HCT116 (cell line): ENCODE data around the gene STIM1. TPM values are rescaled to one million over a fixed set of nuclear protein-coding genes. Genes with fewer than 3 reads are reported as not detected.

Experiments used
- ATAC-seq: fragments of 200-7000 bp; cut with Tn5 transposase; 2 replicates; pipeline ENCODE4 v1.9.1; 2020; ENCODE audit warnings: mild to moderate bottlenecking, moderate library complexity
- BruUV-seq: library from RNA; stranded (reverse); fragments of 400-500 nt; replicated peaks from 2 replicates; lab custom pipeline; 2021; lab: Mats Ljungman, UMichigan
- CTCF ChIA-PET: fragments of 300-600 bp; sonication (Branson Sonifier 250); formaldehyde crosslinking; loops from one replicate; lab custom pipeline; 2021; ENCODE audit warnings: antibody characterized with exemption; lab: Charles Lee
- POLR2A ChIA-PET: fragments of 300-600, 350-600 bp; sonication (Branson Sonifier 250); formaldehyde crosslinking; loops from one replicate; lab custom pipeline; 2021; ENCODE audit warnings: antibody characterized with exemption; lab: Charles Lee
- RAD21 ChIA-PET, 2 experiments: fragments of 300-600 bp; sonication (Branson Sonifier 250); formaldehyde crosslinking; loops; one replicate each; lab custom pipeline; 2023; ENCODE audit warnings: low total read pairs in 2 of 2; ENCODE audit not compliant: uncharacterized antibody in 2 of 2, unreplicated experiment in 2 of 2, low non-redundant PET in 1 of 2; lab: Charles Lee
- DNase-seq: peaks from one replicate; pipeline ENCODE4 v3.0.0-alpha.2; 2010; ENCODE audit warnings: low read depth, low spot score
- H2AFZ ChIP-seq: fragments of 200-600 bp; shearing (Covaris generic), sonication (generic); 2 replicates; pipeline ENCODE4 v1.6.1; 2017; ENCODE audit warnings: low read depth, mixed run types, mixed read lengths, antibody characterized with exemption, low read length; ENCODE audit not compliant: poor library complexity, severe bottlenecking
- H3K27ac ChIP-seq: 2 replicates; pipeline ENCODE4 v1.5.1; 2012; ENCODE audit warnings: low read depth, low read length
- H3K27me3 ChIP-seq: fragments of 200-600 bp; sonication (generic); 2 replicates; pipeline ENCODE4 v1.6.1; 2016; ENCODE audit warnings: mixed run types, low read length, mixed read lengths; ENCODE audit not compliant: insufficient read depth
- H3K36me3 ChIP-seq, 2 experiments: fragments of 200-500 bp in 1 of 2; fragments of 200-600 bp in 1 of 2; sonication (Bioruptor generic) in 1 of 2; sonication (generic) in 1 of 2; 2 replicates each; pipeline versions ENCODE4 v1.5.1 to v1.6.1; 2014 to 2016; ENCODE audit warnings: low read length in 2 of 2, inconsistent platforms in 1 of 2, mixed read lengths in 1 of 2, mixed run types in 1 of 2; ENCODE audit not compliant: insufficient read depth in 2 of 2, control insufficient read depth in 1 of 2
- H3K4me1 ChIP-seq, 2 experiments: fragments of 200-600 bp in 1 of 2; sonication (generic) in 1 of 2; 2 replicates each; pipeline versions ENCODE4 v1.5.1 to v1.6.1; 2012 to 2017; ENCODE audit warnings: low read length in 2 of 2, inconsistent platforms in 1 of 2, mild to moderate bottlenecking in 1 of 2, mixed read lengths in 1 of 2, mixed run types in 1 of 2, moderate library complexity in 1 of 2; ENCODE audit not compliant: insufficient read depth in 2 of 2, control insufficient read depth in 1 of 2
- H3K4me2 ChIP-seq: fragments of 200-600 bp; sonication (generic); 2 replicates; pipeline ENCODE4 v1.6.1; 2017; ENCODE audit warnings: mixed run types, low read length, mixed read lengths
- H3K4me3 ChIP-seq, 2 experiments: fragments of 200-600 bp in 1 of 2; sonication (generic) in 1 of 2; replicated peaks in 1 of 2; 2 replicates each; pipeline ENCODE4 v1.5.1; 2011 to 2016; ENCODE audit warnings: low read length in 2 of 2, control low read depth in 1 of 2, low read depth in 1 of 2, mild to moderate bottlenecking in 1 of 2, mixed read lengths in 1 of 2, mixed run types in 1 of 2
- H3K79me2 ChIP-seq: fragments of 200-600 bp; sonication (generic); 2 replicates; pipeline ENCODE4 v1.6.1; 2017; ENCODE audit warnings: mild to moderate bottlenecking, mixed run types, low read length, moderate library complexity, mixed read lengths; ENCODE audit not compliant: insufficient read depth
- H3K9ac ChIP-seq: fragments of 200-600 bp; sonication (generic); 2 replicates; pipeline ENCODE4 v1.6.1; 2016; ENCODE audit warnings: low read length, mixed read lengths
- H3K9me2 ChIP-seq: fragments of 200-600 bp; sonication (generic), shearing (Covaris generic); 2 replicates; pipeline ENCODE4 v1.6.1; 2017; ENCODE audit warnings: mixed run types, mild to moderate bottlenecking, moderate library complexity; ENCODE audit not compliant: insufficient read depth
- H3K9me3 ChIP-seq, 2 experiments: fragments of 200-500 bp in 1 of 2; fragments of 200-600 bp in 1 of 2; sonication (Bioruptor generic) in 1 of 2; sonication (generic) in 1 of 2; 2 replicates each; pipeline ENCODE4 v1.6.1; 2014 to 2017; ENCODE audit warnings: low read length in 2 of 2, mixed read lengths in 2 of 2, inconsistent platforms in 1 of 2, low read depth in 1 of 2, mild to moderate bottlenecking in 1 of 2, mixed run types in 1 of 2, moderate library complexity in 1 of 2; ENCODE audit not compliant: control insufficient read depth in 1 of 2, insufficient read depth in 1 of 2
- H4K20me1 ChIP-seq: fragments of 200-600 bp; sonication (generic), shearing (Covaris generic); 2 replicates; pipeline ENCODE4 v1.6.1; 2017; ENCODE audit warnings: mixed run types, mild to moderate bottlenecking, moderate library complexity; ENCODE audit not compliant: insufficient read depth
- ELF1 ChIP-seq: IDR thresholded peaks from 2 replicates; pipeline ENCODE4 v1.6.1; 2012; ENCODE audit warnings: low read depth, borderline replicate concordance
- FOSL1 ChIP-seq: IDR thresholded peaks from 2 replicates; pipeline ENCODE4 v1.6.1; 2012; ENCODE audit warnings: low read depth
- JUND ChIP-seq: IDR thresholded peaks from 2 replicates; pipeline ENCODE4 v1.6.1; 2012
- POLR2A ChIP-seq: IDR thresholded peaks from 2 replicates; pipeline ENCODE4 v1.7.0; 2011; ENCODE audit warnings: borderline replicate concordance; ENCODE audit not compliant: insufficient read depth, insufficient read length; ENCODE audit errors: extremely low read depth
- RAD21 ChIP-seq: IDR thresholded peaks from 2 replicates; pipeline ENCODE4 v1.6.1; 2012; ENCODE audit warnings: low read depth, mild to moderate bottlenecking
- SIN3A ChIP-seq: IDR thresholded peaks from 2 replicates; pipeline ENCODE4 v1.6.1; 2012; ENCODE audit warnings: low read depth
- TCF7L2 ChIP-seq: IDR thresholded peaks from 2 replicates; pipeline ENCODE4 v1.7.0; 2011; ENCODE audit warnings: borderline replicate concordance, inconsistent platforms; ENCODE audit not compliant: insufficient read depth, insufficient read length; ENCODE audit errors: extremely low read depth
- intact Hi-C: fragments of 100-400 bp; cut with micrococcal nuclease; formaldehyde crosslinking; loops from 2 replicates; pipeline ENCODE4 v1.10.0; 2022
- total RNA-seq: library from RNA; stranded (reverse); gene quantifications from one replicate; pipeline ENCODE4 v1.2.1, GENCODE V29; 2021; ENCODE audit not compliant: unreplicated experiment
- TF ChIP-seq, protein P1 (sequence below): IDR thresholded peaks from 2 replicates; pipeline ENCODE4 v1.6.1; 2011; ENCODE audit warnings: mild to moderate bottlenecking, low read length, moderate library complexity; ENCODE audit not compliant: insufficient replicate concordance; ENCODE audit errors: extremely low read depth

STIM1 gene
- total RNA-seq, 1 experiment from 2014 or later, result 22.3 TPM

DNA sequence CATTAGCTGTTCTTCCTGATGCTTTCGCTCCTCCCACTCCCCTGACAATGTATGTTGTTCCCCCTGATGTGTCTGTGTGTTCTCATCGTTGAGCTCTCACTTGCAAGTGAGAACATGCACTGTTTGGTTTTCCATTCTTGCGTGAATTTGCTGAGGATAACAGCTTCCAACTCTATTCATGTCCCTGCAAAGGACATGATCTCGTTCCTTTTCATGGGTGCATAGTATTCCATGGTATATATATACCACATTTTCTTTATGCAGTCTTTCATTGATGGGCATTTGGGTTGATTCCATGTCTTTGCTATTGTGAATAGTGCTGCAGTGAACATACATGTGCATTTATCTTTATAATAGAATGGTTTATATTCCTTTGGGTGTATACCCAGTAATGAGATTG lies 180.5 kb downstream of the STIM1 start (continued):
- TF ChIP-seq POLR2A (no peak), SIN3A (no peak), RAD21 (no peak)
- TF ChIP-seq, protein P1, sequence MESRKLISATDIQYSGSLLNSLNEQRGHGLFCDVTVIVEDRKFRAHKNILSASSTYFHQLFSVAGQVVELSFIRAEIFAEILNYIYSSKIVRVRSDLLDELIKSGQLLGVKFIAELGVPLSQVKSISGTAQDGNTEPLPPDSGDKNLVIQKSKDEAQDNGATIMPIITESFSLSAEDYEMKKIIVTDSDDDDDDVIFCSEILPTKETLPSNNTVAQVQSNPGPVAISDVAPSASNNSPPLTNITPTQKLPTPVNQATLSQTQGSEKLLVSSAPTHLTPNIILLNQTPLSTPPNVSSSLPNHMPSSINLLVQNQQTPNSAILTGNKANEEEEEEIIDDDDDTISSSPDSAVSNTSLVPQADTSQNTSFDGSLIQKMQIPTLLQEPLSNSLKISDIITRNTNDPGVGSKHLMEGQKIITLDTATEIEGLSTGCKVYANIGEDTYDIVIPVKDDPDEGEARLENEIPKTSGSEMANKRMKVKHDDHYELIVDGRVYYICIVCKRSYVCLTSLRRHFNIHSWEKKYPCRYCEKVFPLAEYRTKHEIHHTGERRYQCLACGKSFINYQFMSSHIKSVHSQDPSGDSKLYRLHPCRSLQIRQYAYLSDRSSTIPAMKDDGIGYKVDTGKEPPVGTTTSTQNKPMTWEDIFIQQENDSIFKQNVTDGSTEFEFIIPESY, result no peak

DNA sequence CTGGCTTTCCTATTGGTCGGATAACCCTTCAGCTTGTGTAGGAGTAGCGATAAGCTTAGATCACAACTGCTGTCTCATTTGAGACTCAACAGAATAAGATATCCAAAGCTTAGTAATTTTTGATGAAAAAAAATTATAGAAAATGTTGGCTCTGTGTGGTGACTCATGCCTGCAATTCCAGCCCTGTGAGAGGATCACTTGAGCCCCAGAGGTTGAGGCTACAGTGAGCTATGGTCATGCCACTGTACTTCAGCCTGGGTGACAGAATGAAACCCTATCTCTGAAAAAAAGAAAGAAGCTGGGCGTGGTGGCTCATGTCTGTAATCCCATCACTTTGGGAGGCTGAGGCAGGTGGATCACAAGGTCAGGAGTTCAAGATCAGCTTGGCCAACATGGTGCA lies 183.5 kb downstream of the STIM1 start:
- Histone ChIP-seq H3K79me2 (no peaks in the 10 kb centered on the region), H3K4me1 (no peaks in the 10 kb centered on the region), H3K27ac (no peak overlapping the region), H3K4me2 (no peak overlapping the region), H3K36me3 (no peaks in the 10 kb centered on the region), H3K9me2 (no peaks in the 10 kb centered on the region), H3K4me3 (no peak overlapping the region), H3K9me3 (peaks cover 0 to 4% of the 10 kb centered on the region in 2 experiments; a peak in 1 of 4 replicates), H3K9ac (no peak overlapping the region), H2AFZ (no peak overlapping the region), H4K20me1 (no peaks in the 10 kb centered on the region), H3K27me3 (no peaks in the 10 kb centered on the region)
- ATAC-seq (no peak), DNase-seq (no peak)
- ChIA-PET RAD21 (interaction anchor here in 1 of 2 experiments (0.7 kb wide), 1 partner anchor 28 kb away, joined by 4 read pairs; no protein-coding TSS in a partner anchor), POLR2A (no interaction called here), CTCF (interaction anchor here (1.1 to 1.2 kb wide), 2 partner anchors 184 to 189 kb away, joined by 3 read pairs; no protein-coding TSS in a partner anchor)
- BruUV-seq, result no TSS peak
- intact Hi-C loops, result no loop called here
- no peak for TF ChIP-seq TCF7L2
- no peak for TF ChIP-seq SIN3A

DNA sequence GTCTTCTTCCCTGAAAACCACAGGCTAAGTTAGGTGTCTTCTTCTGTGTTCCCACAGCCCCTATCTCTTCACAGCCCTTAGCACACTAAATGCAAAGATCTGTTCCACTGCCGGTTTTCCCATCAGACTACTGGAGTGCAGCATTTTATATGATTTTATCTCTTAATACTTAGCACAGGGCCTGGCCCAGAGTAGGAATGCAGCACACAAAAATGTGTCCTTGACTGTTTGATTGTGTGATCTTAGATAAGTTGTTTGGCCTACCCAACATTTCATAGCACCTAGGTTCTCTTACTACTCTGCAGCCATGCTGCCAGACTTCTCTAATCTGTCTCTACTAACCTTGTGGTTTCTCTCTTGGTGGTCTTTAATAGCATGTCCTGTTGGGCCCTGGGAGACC lies 185.0 kb downstream of the STIM1 start:
- H3K9me3 ChIP-seq, result peaks cover 0 to 4% of the 10 kb centered on the region in 2 experiments; a peak in 1 of 4 replicates
- H3K4me2 ChIP-seq, result no peak overlapping the region
- no peaks in the 10 kb centered on the region for H3K79me2 ChIP-seq
- ChIA-PET CTCF (no interaction called here), RAD21 (no interaction called here), POLR2A (no interaction called here)
- no peak overlapping the region for H2AFZ ChIP-seq
- no peaks in the 10 kb centered on the region for H3K36me3 ChIP-seq
- no peak overlapping the region for H3K4me3 ChIP-seq
- no peaks in the 10 kb centered on the region for H3K4me1 ChIP-seq
- intact Hi-C loops, result no loop called here
- ATAC-seq, result no peak
- BruUV-seq, result no TSS peak
- no peaks in the 10 kb centered on the region for H3K9me2 ChIP-seq
- no peak for DNase-seq
- H3K9ac ChIP-seq, result no peak overlapping the region
- no peaks in the 10 kb centered on the region for H3K27me3 ChIP-seq
- TF ChIP-seq JUND (no peak), ELF1 (no peak), FOSL1 (no peak), POLR2A (no peak)
- H4K20me1 ChIP-seq, result no peaks in the 10 kb centered on the region
- H3K27ac ChIP-seq, result no peak overlapping the region
